GM20431 (cell line): ENCODE measurements around the gene ADCY1.

Source experiments
- in situ Hi-C: fragments of 300-500 bp; cut with MseI, MboI; formaldehyde crosslinking; loops from one replicate; pipeline ENCODE4 v1.15.0; 2020; ENCODE audit warnings: low sequenced_read_pairs; ENCODE audit not compliant: unreplicated experiment

Gene ADCY1

DNA sequence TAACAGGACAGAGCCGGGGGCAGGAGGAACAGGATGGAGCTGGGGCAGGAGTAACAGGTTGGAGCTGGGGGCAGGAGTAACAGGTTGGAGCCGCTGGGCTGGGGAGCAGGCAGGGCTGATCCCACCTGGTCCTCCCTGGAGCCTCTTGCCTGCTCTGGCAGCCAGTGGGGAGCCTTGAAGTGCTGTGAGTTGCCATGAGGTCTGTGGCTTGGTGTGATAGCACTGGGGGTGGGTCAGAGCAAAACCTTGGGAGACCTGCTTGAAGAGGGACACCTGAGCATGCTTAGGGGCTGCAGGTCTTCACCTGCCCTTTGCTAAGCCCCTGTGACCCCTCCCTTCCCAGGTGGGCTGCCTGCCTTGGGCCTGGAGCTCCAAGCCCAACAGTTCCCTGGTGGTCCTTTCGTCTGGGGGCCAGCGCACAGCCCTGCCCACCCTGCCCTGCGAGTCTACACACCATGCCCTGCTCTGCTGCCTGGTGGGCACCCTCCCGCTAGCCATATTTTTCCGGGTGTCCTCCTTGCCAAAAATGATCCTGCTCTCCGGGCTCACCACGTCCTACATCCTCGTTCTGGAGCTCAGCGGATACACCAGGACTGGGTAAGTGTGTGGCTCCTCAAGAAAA is 111.6 kb downstream of the ADCY1 start:
- in situ Hi-C loops, result no loop called here

DNA sequence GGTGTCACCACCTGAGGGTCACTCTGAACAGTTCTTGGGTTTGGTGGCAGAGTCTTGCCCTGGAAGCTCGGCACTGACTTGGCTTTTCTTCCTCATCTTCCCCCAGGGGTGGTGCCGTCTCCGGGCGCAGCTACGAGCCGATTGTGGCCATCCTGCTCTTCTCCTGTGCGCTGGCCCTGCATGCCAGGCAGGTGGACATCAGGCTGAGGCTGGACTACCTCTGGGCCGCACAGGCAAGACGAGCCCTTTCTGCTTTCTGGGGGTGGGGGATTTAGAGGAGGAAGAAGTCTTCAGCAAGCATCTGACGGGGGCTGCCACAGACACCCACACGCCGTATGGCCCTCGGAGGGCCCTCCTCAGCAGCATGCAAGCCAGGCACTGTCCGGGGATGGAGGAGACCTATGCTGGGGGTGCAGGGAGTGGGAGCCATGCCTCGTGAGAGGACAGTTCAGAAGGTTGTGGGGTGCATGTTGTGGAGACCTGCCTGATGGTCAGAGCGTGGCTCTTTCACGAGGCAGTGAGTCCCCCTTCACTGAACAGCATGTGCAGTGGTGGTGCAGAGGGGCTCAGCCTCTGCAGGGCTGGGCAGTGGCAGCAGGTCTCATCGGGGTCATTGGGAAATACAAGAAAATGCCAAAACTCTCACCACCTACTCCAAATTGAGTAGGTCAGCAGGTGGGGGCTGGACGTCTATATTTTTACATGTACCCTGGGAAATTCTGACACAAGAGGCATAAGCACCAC is 112.4 kb downstream of the ADCY1 start:
- in situ Hi-C loops, result no loop called here

DNA sequence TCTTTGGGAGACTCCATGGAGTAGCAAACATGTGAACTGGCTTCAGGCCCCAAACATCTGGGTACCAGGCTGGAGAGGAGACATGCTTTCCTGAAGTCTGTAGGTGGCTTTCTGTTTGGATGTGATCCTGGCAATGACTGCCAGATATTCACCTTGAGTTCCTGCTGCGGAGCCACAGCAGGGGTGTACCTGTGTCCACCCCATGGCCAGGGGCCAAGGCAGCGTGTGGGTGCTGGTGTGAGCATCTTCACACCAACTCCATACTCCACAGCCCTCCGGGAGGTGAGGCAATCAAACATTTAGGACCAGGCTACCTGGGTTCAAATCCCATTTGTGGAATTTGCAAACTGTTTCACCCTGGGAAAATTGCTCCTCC is 113.0 kb downstream of the ADCY1 start:
- in situ Hi-C loops, result no loop called here

DNA sequence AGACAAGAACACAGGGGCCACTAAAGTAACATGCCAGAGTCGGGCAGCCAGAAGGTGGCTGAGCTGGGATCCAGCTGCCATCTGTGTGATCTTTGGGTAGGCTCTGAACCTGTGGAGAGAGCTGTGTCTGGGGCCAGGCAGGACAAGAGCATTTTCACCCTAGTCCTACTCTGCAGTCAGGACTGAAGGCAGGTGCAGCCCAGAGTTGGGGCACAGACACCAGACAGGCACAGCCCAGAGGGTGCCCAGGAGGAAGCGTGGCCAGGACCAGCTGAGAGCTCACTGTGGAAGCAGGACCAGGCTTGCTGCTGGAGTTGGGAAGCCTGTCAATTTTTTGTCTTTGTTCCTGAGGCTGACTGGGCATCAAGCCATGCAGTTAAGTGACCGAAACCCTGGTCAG is 113.6 kb downstream of the ADCY1 start:
- in situ Hi-C loops, result no loop called here

DNA sequence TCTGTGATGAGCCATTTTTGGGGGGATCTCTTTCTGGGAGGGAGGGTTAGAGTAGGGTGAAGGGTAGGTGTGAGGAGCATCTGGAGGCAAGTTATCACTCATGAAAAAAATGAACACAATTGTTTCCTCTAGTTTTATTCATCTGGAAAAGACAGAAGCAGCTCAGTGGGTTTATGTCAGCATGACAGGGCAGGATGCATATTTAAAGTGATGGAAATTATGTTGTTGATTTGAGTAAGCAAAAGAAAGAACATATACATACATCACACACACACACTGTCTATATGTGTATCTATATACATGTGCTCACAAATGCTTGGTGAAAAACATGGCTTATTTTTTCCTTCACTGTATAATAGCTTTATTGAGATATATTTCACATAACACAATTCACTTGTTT is 114.2 kb downstream of the ADCY1 start:
- in situ Hi-C loops, result no loop called here

DNA sequence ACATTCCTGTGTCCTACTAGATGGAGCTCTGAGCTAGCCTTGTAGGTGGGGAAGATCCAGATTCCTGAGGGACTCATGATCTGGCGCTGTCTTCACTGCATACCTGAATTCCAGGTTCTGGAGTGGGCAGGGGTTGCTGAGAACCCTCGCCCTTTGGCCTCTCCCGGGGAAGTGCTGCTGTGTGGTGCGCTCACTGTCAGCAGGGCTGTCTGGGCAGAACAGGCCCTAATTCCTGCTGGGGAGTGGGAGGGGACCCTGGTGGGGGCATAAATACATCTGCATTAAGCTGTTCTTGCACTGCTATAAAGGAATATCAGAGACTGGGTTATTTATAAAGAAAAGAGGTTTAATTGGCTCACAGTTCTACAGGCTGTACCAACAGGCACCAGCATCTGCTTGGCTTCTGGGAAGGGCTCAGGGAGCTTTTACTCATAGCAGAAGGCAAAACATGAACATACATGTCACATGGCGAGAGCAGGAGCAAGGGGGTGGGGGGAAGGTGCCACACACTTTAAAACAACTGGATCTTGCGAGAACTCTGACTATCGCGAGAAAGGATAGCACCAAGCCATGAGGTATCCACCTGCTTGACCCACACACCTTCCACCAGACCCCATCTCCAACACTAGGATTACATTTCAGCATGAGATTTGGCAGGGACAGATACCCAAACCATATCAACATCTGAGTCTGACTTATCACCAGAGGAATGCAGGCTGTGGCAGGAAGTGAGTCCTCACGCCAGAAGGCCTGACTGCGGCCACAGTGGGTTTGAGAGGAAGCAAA is 115.0 kb downstream of the ADCY1 start:
- in situ Hi-C loops, result no loop called here

DNA sequence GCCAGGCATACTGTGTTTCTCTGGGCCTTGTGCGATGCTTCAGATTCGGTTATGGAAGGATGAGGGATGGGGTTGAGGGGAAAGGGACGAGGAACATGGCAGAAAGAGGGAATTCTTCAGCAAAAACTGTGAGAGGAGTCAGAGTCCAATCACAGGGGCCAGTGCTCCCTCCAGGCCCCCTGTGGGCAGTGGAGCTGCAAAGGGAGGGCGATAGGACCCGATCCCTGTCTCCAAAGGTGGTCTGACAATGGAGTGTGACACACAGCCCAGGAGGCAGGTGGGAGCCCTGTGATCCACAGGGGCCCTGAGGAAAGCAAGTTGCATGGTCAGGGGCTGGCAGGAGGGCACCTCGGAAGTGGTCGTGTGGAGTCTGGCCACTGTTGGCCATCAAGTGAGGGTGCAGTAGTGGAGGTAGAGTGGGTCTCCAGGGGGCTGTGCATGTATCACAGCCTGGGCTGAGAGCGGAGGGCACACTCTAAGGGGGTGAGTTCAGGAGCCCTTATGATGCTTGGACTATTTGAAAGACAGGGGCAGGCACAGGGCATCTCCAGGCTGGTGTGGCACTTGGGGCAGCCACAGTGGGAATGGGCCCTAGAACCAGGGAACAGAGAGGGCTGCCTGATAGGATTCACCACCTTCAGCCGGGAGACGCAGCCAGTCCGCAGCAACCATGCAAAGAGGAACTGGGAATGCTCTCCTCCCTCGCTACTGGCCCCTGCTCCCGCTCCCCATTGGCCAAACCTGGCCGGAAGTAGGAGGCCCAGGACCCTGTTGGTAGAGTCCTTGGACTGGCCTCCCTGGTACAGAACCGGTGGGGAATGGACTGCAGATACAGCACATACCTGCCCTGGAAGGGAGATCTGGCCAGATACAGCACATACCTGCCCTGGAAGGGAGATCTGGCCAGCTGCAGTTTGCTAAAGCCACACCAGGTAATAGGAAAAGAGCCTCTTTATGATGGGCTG is 115.9 kb downstream of the ADCY1 start:
- in situ Hi-C loops, result no loop called here

DNA sequence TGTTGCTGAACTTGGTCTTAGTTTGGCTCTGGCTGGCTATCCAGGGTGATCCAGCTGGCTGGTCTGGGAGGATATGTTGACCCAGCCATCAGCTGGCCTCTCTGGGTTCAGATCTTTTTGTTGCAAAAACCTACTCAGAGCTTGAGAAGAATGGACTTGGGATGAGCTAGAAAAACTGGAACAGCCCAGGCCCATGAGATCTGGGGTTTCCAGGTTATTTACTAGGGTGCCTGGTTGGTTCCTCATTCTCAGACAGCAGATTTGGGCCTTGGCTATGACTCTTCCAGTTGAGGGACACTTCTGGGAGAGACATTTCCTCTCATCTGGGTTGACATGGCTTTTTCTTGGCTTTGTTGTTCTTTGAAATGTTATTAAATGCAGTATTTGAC is 116.6 kb downstream of the ADCY1 start:
- in situ Hi-C loops, result no loop called here

DNA sequence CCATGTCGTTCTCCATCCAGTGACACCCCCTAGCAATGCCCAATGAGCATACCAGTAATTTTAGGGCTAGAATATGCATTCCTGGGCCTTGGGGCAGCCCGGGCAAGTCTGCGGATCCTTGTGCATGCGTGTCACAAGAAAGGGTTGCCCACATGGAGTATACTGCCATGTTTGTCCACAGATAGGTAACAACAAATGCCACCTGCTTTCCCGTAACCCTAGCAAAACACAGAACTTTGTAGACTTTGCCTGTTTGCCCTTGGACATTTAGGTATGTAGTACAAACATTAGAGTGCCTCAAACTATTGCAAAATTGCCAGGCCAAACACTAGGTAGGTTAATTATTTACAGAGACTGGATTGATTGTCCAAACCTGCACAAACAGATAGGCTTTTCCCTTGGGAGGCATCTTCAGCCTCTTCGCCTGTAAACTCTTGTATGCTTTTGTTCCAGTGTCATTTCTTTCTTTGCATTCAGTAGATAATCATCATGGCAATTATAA is 117.0 kb downstream of the ADCY1 start:
- in situ Hi-C loops, result no loop called here

DNA sequence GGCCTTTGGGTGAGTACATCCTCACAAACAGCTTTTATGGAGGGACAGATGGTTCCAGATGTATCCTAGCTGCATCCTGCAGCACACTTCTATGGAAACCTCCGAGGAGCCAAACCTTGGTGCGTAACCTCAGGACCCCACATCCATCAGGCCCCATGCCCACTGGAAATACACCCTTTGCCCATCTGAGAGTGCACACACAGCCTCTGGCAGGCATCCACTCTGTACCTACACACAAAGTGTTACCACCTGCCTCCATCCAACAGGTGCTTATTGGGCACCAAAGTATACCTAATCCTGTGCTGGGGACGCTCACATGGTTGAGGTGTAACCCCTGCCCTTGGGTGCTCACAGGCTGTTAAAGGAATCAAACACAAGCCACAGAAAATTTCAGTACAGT is 117.9 kb downstream of the ADCY1 start:
- in situ Hi-C loops, result no loop called here

DNA sequence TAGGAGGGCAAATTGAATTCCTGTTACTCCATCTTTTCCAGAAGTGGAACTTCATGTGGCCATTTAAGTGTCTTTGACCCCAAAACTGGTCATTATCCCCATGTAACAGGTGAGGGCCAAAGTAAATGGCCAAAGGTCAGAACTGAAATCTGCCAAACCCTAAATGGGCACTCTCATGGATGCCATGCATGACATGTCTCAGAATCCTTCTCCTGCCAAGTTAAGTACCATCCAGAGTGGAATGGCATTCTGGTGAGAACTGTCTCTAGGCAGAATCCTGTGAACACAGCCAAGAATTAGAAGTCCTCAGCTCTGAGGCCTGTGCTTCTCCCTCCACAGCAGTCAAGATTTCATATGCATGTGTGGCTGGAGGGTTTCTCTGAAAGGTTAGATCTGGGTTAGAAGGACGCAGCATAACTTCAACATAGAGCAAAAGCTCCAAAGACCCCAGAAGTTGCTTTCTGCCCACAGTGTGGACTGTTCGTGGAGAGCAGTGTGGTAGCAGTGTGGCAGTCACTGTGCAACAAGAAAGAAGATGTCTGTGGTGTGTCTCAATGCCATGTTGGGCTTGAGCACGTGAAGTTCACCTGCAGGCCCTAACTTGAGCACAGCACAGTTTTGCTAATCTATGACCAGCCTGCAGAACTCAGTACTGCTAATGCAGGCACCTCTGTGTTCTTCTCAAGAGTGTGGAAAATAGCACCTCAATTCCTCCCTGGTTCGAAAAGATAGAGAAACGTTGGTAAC is 121.3 kb downstream of the ADCY1 start:
- in situ Hi-C loops, result no loop called here

DNA sequence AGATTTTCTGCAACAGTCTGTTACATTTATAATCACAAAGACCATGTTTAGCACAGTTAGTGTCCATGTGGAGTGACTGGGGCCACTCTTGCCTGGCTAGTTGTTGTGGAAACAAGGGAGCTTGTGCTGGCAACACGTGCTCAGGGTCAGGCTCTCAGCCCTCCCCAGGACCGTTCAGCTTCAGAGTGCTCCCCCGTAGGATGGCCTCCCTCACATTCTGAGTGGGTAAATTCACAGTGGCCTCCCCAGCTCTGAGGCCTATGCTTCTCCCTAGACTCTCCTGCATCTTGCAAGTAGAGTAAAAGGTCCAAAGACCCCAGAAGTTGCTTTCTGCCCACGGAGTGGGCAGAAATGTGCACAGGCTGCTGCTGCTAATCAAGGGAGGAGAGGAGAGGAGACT is 122.3 kb downstream of the ADCY1 start:
- in situ Hi-C loops, result no loop called here

DNA sequence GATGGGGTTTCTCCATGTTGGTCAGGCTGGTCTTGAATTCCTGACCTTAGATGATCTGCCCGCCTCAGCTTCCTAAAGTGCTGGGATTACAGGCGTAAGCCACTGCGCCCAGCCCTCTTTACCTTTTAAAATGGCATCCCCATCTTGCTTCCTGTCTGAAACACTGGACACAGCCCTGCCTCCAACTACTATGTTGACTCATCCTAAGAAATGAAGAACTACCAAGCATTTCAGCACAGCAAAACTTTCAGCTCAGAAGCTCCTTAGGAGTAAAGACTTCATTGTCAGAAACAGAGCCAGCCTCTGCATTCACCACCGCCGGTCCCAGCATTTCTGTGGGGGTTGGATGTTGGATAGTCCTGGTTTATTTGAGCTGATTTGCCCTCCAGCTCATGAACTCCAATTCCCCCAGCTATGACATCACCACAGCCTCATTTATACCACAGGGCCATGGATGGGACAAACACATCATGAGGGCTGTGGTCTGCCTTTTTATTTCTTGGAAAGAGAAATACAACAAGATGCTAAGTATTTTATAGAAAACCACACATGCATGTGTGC is 123.5 kb downstream of the ADCY1 start:
- in situ Hi-C loops, result no loop called here

DNA sequence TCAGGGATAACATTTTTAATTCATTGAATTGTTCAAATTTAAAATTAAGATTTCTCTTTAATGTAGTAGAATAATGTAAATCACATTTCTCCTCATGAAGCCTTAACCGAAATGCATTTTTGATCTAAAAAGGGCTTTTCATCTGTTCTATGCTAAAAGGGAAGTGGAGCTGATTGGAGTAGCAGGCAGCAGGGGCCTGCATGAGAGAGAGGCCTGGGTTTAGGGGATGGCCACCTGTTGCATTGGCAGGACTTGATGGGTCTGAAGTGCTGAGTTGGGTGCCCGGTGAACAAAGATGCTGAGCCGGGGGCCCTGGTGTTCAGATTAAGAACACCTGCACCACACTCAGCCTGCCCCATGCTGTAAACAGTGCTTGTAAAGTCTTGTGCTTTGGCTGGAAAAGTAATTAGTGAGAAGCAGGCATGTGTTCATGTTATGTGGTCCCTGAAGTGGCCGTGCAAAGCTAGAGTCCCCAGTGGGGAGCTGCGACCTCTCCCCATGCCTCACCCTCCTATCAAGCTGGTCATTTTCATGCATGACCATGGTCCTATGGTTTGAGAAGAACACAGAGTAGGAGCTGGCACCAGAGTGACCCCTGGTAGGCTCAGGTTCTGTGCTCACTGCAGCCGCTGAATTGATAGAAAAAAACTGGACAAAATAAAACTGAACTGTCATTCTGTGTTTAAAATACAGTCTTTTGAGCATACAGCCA is 124.3 kb downstream of the ADCY1 start:
- in situ Hi-C loops, result no loop called here

DNA sequence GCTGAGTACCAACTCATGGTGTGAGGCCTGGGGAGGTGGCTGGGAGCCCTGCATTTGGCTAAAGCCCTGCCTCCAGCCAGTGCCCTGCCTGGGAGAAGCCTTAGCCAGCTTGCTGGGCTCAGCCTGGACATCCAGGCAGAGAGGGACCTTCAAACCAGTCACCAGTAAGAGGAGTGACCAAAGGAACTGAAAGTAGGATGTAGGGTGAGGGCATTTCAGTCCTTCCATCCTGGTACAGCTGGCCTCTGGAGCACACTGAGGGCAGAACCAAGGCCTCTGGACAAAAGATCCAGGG is 124.8 kb downstream of the ADCY1 start:
- in situ Hi-C loops, result no loop called here

DNA sequence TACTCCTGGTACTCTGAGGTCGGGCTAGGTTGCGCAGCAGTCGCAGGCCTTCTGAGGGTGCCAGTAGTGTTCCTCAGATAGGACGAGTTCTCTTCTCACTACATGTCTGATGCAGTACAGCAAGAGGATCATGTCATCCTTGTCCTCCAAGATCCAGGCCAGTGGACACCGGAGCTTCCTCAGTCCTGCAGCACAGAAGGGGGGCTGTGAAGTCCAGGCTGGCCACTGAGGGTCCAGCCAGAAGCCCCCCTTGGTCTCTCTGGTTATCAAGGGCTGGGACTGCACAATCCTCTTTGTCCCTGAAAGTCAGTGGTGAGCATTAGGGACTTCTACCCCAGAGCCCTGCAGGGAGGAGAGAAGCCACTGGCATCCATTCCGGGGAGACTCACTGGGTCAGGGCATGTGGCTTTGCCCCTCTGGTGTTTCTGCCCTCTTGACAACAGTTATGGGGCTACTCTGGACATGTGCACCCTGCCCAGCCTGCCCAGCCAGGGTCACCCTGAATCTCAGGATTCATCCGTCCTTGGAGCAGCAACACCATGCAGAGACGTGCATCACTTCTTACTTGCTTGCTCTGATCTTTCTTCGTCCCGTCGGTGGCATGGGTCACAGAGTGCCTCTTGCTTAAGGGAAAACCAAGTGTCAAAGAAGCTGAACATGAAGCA is 125.7 kb downstream of the ADCY1 start:
- in situ Hi-C loops, result no loop called here

DNA sequence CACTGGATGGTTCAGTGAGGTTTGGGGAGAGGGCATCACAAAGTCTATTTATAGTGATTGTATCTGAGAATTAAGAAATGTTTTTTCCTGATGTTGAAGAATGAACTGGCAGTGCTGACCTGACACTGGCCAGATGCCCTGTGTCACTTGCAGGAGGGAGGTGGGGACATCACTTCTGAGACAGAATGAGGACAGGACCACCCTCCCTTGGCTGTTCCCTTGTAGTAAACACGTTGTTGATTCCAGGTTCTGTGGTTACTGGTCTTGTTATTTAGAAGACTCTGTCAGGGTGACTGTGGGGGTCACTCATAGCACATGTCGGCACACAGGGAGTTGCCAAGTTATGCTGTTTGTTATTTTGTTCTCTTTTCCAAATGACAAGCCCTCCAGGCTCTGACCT is 126.4 kb downstream of the ADCY1 start:
- in situ Hi-C loops, result no loop called here
